ES-I3 (cell line): ENCODE results near the gene RAP2B.
"Not testable (repeated sequence)": the region's sequence is repeated elsewhere in the genome, so short reads cannot be mapped to it uniquely, and the experiment has no call there.

ENCODE experiments used
- H3K36me3 ChIP-seq: 2 replicates; pipeline ENCODE4 v1.6.1; 2013; ENCODE audit warnings: mild to moderate bottlenecking, low read length, control low read depth, moderate library complexity; ENCODE audit not compliant: insufficient read depth
- H3K4me1 ChIP-seq: 2 replicates; pipeline ENCODE4 v1.6.1; 2013; ENCODE audit warnings: mild to moderate bottlenecking, control low read depth, low read length; ENCODE audit not compliant: insufficient read depth
- H3K9ac ChIP-seq: 2 replicates; pipeline ENCODE4 v1.6.1; 2013; ENCODE audit warnings: low read depth, mild to moderate bottlenecking, low read length, moderate library complexity
- H3K9me3 ChIP-seq: 2 replicates; pipeline ENCODE4 v1.6.1; 2013; ENCODE audit warnings: mild to moderate bottlenecking, low read length, moderate library complexity; ENCODE audit not compliant: control insufficient read depth, insufficient read depth

Gene RAP2B

DNA sequence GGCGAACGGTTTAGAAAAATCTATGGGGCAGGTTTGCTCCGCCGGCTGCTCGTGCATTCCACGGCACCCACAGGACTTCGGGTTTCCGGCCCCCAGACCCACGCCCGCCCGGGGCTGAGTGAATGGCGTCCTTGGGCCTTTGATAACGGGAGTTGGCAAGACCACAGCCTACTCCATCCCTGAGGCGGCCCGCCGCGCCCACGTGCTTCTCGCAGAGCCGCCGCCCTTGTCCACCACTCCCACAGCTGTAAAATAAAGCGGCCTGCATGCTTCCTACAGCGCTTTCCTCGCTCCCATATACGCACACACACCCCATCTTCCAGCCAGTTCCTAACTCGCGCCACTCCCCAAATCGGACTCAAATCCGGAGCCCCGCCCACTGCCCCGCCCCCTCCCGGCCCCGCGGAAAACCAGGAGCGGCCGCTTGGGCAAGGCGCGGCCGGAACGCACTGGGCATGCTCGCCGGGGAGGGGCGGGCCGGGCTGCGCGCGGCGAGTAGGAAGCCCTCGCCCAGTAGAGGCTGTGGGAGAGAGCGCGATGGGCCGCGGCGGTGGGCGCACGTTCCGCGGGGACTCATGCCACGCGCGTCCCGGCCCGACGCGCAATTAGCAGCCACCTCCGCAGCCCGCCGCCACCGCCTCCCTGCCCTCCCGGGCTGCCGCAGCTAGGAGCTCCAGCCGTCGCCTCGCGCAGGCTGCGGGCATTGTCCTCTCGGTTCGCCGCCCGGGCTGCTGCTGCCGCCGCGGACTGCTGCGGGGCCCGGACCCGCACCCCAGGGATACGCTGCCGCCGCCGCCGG, at the start of gene RAP2B:
TSS of gene RAP2B (plus strand) at position 513 of the 799 bp plus-strand sequence. CDS start 468 bp downstream, outside the sequence.
- Histone ChIP-seq H3K36me3 (no peaks in the 10 kb centered on the region), H3K9me3 (no peaks in the 10 kb centered on the region), H3K4me1 (no peaks in the 10 kb centered on the region), H3K9ac (peak within 1 kb of the TSS; percentile 87)

DNA sequence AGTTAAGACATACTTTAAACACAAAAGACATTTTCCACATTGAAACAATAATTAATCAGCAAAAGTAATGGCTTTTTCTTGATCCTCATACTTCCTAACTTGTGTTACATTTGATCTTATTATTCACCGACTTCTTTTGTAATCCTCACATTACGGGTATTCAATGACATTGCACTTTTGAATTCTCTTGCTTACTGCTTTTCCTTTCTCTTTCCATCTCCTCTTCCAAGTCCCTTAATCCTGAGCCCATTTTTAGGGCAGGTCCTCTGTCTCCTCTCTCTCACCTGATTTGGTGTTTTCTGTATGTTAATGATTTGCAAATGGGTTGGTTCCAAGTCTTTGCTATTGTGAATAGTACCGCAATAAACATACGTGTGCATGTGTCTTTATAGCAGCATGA, 48.5 kb upstream of the RAP2B start:
- no peaks in the 10 kb centered on the region for H3K36me3 ChIP-seq
- no peaks in the 10 kb centered on the region for H3K9me3 ChIP-seq
- H3K4me1 ChIP-seq = no peaks in the 10 kb centered on the region
- H3K9ac ChIP-seq = no peak overlapping the region

DNA sequence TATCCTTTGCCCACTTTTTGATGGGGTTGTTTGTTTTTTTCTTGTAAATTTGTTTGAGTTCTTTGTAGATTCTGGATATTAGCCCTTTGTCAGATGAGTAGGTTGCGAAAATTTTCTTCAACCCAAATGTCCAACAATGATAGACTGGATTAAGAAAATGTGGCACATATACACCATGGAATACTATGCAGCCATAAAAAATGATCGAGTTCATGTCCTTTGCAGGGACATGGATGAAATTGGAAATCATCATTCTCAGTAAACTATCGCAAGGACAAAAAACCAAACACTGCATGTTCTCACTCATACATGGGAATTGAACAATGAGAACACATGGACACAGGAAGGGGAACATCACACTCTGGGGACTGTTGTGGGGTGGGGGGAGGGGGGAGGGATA, 47.8 kb upstream of the RAP2B start:
- H3K9me3 ChIP-seq, H3K36me3 ChIP-seq, H3K9ac ChIP-seq, H3K4me1 ChIP-seq: not testable (repeated sequence)

DNA sequence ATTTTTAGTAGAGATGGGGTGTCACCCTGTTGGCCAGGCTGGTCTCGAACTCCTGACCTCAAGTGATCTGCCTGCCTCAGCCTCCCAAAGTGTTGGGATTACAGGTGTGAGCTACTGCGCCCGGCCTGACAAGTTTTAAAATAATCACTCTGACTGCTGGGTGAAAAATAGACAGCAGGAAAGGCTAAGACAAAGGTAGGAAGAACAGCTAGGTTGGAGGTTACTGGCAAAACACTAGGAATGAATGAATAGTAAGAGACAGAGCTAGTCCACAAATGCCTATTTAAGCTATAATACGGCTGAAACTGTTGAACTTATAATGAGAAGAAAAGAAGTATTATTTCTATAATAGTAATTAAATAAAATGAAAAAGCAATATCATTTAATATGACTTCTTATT, 46.7 kb upstream of the RAP2B start:
- Histone ChIP-seq H3K9ac (no peak overlapping the region), H3K4me1 (no peaks in the 10 kb centered on the region), H3K36me3 (no peaks in the 10 kb centered on the region), H3K9me3 (no peaks in the 10 kb centered on the region)

DNA sequence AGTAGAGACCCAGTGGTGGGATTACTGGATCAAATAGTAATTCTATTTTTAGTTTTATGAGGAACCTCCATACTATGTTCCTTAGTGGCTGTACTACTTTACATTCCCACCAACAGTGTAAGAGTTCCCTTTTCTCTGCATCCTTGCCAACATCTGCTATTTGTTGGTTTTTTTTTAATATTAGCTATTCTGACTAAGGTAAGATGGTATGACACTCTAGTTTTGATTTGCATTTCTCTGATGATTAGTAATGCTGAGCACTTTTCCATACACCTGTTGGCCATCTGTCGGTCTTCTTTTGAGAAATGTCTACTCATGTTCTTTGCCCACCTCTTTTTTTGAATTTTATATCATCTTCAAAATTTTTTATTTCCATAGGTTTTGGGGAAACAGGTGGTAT, 34.2 kb upstream of the RAP2B start:
- H3K9ac ChIP-seq = no peak overlapping the region
- H3K36me3 ChIP-seq = no peaks in the 10 kb centered on the region
- no peaks in the 10 kb centered on the region for H3K4me1 ChIP-seq
- no peaks in the 10 kb centered on the region for H3K9me3 ChIP-seq

DNA sequence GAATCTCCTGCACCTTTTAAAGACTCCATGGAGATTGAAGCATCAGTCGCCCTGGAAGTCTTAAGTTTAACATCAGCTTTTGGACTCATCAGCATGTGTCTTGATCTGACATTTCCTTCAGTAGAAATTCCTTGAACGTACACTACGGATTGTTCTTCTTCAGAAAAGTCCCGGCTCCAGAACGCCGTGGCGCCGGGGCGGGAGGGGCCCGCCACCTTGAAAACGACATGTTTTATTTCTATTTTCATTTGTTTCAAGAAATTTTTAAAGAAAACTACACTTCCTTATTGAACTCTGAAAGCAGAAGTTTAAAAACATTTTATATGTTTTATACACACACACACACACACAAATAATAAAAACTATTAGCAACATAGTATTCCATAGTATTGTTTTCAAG, 32.6 kb upstream of the RAP2B start:
- Histone ChIP-seq H3K9ac (no peak overlapping the region), H3K9me3 (no peaks in the 10 kb centered on the region), H3K36me3 (no peaks in the 10 kb centered on the region), H3K4me1 (no peaks in the 10 kb centered on the region)

DNA sequence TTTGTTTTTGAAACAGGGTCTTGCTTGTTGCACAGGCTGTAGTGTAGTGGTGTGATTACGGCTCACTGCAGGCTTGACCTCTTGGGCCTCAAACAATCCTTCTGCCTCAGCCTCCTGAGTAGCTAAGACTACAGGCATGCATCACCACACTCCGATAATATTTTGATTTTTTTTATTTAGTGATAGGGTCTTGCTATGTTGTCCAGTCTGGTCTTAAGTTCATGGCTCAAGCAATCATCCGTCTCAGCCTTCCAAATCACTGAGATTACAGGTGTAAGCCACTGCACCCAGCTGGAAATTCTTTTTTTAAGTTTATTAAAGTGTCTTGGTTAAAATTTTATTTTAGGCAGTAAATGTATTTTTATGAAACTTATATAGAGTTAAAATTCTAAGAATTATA, 32.2 kb upstream of the RAP2B start:
- Histone ChIP-seq H3K9ac (no peak overlapping the region), H3K4me1 (no peaks in the 10 kb centered on the region), H3K36me3 (no peaks in the 10 kb centered on the region), H3K9me3 (no peaks in the 10 kb centered on the region)

DNA sequence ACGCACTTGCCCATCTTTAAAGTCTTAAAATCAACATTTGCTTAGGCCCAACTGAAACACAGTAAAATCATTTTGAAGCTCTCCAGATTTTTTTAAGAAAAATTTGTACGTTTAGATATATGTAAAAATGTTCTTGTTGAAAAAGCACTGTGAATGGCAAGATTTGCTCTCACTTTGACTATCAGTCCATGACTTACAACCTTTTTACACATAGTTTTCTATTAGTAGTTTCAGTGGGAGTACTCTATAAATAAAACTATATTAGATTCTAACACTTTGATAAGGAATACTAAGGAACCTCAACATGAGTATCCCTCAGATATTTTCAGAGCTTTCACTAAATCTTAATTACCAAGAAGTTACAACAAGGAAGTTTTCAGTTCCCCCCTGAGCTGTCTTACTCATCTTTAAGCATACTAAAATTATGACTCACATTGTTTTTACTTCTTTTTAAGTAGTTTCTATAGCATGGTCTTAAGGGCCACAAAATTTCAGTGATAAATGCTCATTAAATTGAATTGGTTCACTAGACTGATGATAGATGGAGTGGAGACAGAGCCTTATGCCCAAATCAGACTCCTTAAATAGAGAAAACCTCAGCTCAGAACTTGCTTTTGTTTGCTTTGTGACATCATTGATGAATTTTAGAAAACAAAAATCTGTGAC, 31.6 kb upstream of the RAP2B start:
- Histone ChIP-seq H3K4me1 (no peaks in the 10 kb centered on the region), H3K9me3 (no peaks in the 10 kb centered on the region), H3K36me3 (no peaks in the 10 kb centered on the region), H3K9ac (no peak overlapping the region)

DNA sequence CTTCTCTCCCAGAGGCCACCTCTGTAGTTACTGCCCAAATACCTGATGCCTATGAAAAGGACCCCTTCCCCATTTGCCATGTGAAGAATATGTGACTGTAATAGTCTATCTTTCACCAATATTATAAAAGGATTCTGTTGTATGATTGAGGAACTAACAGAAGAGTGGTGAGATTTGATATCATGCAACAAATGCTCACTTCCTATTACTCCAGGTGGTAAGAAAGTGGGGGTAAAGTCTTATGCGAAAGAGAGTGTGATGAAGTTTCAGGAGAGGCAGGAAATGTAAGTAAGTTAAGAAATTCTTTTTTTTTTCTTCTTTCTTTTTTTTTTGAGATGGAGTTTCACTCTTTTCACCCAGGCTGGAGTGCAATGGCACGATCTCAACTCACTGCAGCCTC, 24.4 kb upstream of the RAP2B start:
- no peak overlapping the region for H3K9ac ChIP-seq
- H3K36me3 ChIP-seq = no peaks in the 10 kb centered on the region
- H3K9me3 ChIP-seq = no peaks in the 10 kb centered on the region
- peaks cover 19% of the 10 kb centered on the region for H3K4me1 ChIP-seq

DNA sequence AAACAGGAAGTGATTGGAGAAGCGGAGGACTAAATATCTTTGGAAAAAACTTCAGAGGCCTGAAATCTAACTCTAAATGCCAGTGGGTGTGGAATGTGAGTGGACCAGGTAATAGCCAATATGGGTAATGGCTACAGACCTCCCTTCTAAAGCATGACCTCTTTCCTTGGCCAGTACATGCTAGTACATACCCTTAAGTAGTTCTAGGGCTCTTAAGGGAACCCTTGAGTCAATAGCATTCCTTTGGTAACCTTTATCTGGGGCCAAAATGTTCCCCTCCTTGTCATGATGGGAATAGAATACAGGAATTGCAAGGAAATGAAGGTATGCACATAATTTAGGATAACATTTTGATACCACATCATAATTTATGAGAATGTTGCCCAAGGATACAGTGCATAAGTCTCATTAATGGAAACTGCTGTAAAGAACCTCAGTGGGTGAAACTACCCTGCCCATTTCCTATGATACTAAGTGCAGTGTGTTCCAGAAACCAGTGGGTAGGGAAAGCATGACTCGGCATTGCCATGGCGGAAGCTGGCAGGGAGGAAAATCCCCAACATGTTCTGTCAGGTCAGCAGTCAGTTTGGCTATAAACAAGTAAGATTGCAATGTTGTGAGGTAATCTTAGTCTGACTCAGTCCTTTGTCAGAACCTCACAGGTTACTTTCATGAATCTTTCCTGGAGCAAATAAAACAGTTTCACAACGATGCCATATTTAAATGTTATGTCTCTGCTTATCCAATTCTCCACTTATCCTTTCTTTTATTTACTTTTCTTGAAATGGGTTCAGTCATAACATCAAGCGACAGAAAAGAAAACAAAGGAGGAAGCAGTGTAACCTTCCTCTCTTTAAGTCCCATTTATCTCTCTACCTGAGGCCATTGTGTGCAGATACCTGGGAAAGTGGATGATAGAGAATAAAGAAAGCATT, 23.5 kb upstream of the RAP2B start:
- no peaks in the 10 kb centered on the region for H3K9me3 ChIP-seq
- no peaks in the 10 kb centered on the region for H3K36me3 ChIP-seq
- peak overlapping the region; percentile 4; the same call in 1 of the 2 replicates for H3K9ac ChIP-seq
- H3K4me1 ChIP-seq = peaks cover 19% of the 10 kb centered on the region

DNA sequence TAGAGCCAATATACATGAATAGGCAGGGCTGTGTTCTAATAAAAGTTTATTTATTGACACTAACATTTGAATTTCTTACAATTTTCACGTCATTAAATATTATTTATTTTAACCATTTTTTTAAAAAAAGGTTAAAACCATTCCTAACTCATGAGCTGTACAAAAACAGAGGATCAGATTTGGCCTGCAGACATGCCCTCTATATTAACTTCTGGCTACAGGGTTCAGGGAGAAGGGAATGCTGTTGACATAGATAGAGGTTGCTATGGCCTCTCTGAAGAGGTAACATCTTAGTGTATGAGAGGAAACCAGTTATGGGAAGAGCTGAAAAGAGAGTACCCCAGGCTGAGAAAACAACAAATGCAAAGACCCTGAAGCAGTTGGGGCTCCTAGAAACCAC, 19.1 kb upstream of the RAP2B start:
- no peaks in the 10 kb centered on the region for H3K36me3 ChIP-seq
- no peaks in the 10 kb centered on the region for H3K9me3 ChIP-seq
- peaks cover 24% of the 10 kb centered on the region for H3K4me1 ChIP-seq
- no peak overlapping the region for H3K9ac ChIP-seq

DNA sequence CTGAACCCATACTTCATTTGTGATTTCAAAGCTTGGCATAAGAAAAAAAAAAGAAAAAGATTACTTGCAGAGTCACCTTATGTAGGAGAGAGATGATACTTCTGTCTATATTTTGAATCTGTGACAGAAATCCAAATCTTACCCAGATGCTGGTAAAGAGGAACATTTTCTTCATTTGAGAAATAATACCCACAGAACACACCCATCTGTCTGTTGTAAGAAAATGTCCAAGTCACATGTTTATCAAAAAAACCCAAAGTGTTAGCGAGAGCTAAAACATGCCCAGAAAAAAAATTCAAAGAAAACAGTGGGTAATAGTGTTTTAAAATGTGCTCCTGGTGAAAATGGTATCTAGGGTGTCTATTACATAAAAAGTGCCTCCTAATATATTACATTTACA, 18.0 kb upstream of the RAP2B start:
- H3K9me3 ChIP-seq = no peaks in the 10 kb centered on the region
- H3K9ac ChIP-seq = no peak overlapping the region
- no peaks in the 10 kb centered on the region for H3K36me3 ChIP-seq
- peaks cover 13% of the 10 kb centered on the region for H3K4me1 ChIP-seq

DNA sequence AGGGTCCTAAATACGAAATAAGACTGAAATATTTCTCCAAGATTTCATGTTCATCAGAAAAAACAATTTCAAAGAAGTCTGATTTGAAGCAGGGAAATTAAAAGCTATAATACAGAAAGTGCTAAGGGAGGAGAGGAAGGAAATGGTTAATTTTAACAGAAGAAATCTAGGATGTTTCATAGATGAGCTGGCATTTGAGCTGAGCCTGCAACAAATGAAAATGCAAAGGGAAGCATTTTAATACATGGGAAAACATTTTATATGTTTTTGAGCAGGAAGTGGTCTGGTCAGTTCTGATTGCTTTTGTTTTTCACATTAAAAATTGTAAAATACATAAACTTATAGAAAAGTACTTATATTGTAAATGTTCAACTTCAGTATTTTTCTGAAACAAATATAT, 17.2 kb upstream of the RAP2B start:
- H3K4me1 ChIP-seq = peaks cover 11% of the 10 kb centered on the region
- H3K9ac ChIP-seq = no peak overlapping the region
- no peaks in the 10 kb centered on the region for H3K36me3 ChIP-seq
- H3K9me3 ChIP-seq = no peaks in the 10 kb centered on the region

DNA sequence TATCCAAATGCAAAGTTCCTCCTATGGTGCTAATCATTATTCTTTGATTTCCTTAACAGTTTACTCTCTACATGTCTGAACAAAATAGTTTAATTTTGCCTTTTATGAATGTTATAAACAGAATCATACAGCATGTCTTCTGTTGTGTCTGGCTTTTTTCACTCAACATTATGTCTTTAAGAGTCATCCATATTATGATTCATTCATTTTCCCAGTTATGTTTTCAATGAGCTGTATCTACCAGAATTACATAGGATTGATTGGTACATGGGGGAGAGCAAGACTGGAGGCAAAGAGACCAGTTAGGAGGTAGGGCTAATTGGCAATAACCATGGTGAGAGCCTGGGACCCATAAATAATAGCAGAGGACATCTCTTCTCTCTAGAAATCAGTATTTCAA, 16.6 kb upstream of the RAP2B start:
- Histone ChIP-seq H3K4me1 (peaks cover 11% of the 10 kb centered on the region), H3K36me3 (no peaks in the 10 kb centered on the region), H3K9ac (no peak overlapping the region), H3K9me3 (no peaks in the 10 kb centered on the region)
